Erythroblast (primary cell): ENCODE results near the gene RUNX3.

Experiments used
- GATA1 ChIP-seq: IDR thresholded peaks from 2 replicates; pipeline ENCODE4 v1.6.1; 2011; ENCODE audit warnings: low read depth, mild to moderate bottlenecking, control low read depth, low read length, moderate library complexity
- POLR2A ChIP-seq: IDR thresholded peaks from 2 replicates; pipeline ENCODE4 v1.6.1; 2011; ENCODE audit warnings: mild to moderate bottlenecking, low read length

GRCh38 chr1:24935196-24935526, 5.1 kb upstream of the RUNX3 start:
- TF ChIP-seq POLR2A: no peak
- TF ChIP-seq GATA1: no peak
